C4-2B (cell line): Measurements from ENCODE around the gene SFXN1.

Source experiments
- H3K27ac ChIP-seq: fragments of 450-650 bp; 2 replicates; pipeline ENCODE4 v1.5.1; 2017
- CTCF ChIP-seq: fragments of 450-650 bp; conservative IDR thresholded peaks from 2 replicates; pipeline ENCODE4 v1.5.1; 2017; ENCODE audit warnings: mild to moderate bottlenecking
- ZFX ChIP-seq: fragments of 450-650 bp; IDR thresholded peaks from 2 replicates; pipeline ENCODE4 v1.6.1; 2017

Gene SFXN1

GRCh38 chr5:175576096-175576495, 97.7 kb downstream of the SFXN1 start:
- no peak for TF ChIP-seq CTCF
- no peak overlapping the region for H3K27ac ChIP-seq

DNA sequence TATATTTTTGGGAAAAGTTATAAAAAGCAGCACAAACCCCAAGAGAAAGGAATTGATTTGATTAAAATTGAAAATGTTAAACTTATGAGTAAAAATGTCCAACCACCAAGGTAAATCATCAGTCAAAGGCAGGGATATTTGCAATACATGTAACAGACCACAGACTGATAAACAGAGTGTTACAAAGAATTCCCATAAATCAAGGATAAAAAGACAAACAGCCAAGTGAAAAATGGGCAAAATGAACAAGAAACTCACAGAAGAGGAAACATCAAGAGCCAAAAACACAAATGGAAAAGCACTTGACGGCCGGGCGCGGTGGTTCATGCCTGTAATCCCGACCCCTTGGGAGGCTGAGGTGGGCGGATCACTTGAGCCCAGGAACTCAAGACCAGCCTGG, 98.2 kb downstream of the SFXN1 start:
- no peak overlapping the region for H3K27ac ChIP-seq
- TF ChIP-seq ZFX (no peak), CTCF (no peak)
